GM12891 (cell line): ENCODE measurements around the gene PSME3.

Experiments used
- PAX5 ChIP-seq: IDR thresholded peaks from 2 replicates; pipeline ENCODE4 v1.6.1; 2011; ENCODE audit warnings: low read length, moderate library complexity, mild to moderate bottlenecking; ENCODE audit not compliant: insufficient read depth, severe bottlenecking
- POLR2A ChIP-seq: IDR thresholded peaks from 2 replicates; pipeline ENCODE4 v1.6.1; 2011; ENCODE audit warnings: low read depth, low read length, control low read depth
- POLR2AphosphoS5 ChIP-seq: IDR thresholded peaks from 2 replicates; pipeline ENCODE4 v1.6.1; 2011; ENCODE audit warnings: low read depth, low read length, control low read depth
- POU2F2 ChIP-seq: IDR thresholded peaks from 2 replicates; pipeline ENCODE4 v1.6.1; 2011; ENCODE audit warnings: low read depth, mild to moderate bottlenecking, control low read depth, low read length, moderate library complexity
- SPI1 ChIP-seq: IDR thresholded peaks from 2 replicates; pipeline ENCODE4 v1.6.1; 2011; ENCODE audit warnings: low read depth, low read length, control low read depth
- TAF1 ChIP-seq: IDR thresholded peaks from 2 replicates; pipeline ENCODE4 v1.6.1; 2011; ENCODE audit warnings: low read depth, low read length, control low read depth

DNA sequence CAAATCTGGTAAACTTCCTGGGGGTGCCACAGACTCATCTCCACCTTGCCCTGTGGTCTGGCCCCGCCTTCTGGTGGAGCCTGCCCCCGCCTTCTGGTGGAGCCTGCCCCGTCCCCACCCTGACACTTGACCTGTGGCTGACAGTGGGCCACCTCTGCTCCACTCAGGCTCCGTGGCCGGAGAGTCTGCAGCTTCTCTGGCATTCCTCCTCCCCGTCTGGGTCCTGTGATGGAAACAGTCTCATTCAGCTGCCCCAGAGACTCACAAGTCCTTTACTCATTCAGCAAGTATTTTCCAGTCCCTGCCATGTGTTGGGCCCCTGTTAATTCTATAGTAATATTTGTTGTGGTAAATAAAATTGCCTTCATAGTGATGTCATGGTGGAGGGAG, 46.4 kb downstream of the PSME3 start:
- TF ChIP-seq POLR2AphosphoS5 (no peak), POLR2A (no peak), TAF1 (no peak), SPI1 (no peak), PAX5 (no peak), POU2F2 (no peak)
